8988T (cell line): ENCODE data around the gene TRNP1.

ENCODE experiments used
- DNase-seq: peaks from one replicate; pipeline ENCODE4 v3.0.0; 2011

TRNP1 gene

GRCh38 chr1:27003745-27004470 is 10.4 kb downstream of the TRNP1 start:
- no peak for DNase-seq

GRCh38 chr1:27004471-27005165 is 11.1 kb downstream of the TRNP1 start:
- no peak for DNase-seq

GRCh38 chr1:27005166-27005530 is 11.7 kb downstream of the TRNP1 start:
- no peak for DNase-seq

- no peak for DNase-seq
These were observed 12.4 kb downstream of the TRNP1 start for GRCh38 chr1:27005648-27006496.

GRCh38 chr1:27006683-27007082 is 13.2 kb downstream of the TRNP1 start:
- DNase-seq: no peak

GRCh38 chr1:27007909-27008582 is 14.6 kb downstream of the TRNP1 start:
- no peak for DNase-seq

GRCh38 chr1:27009601-27010197 is 16.2 kb downstream of the TRNP1 start:
- DNase-seq: no peak

GRCh38 chr1:27010226-27010994 is 16.9 kb downstream of the TRNP1 start:
- no peak for DNase-seq

- peak; percentile 94 for DNase-seq
These were observed 17.7 kb downstream of the TRNP1 start for GRCh38 chr1:27011058-27011764.

- no peak for DNase-seq
These were observed 18.6 kb downstream of the TRNP1 start for GRCh38 chr1:27011976-27012563.

- DNase-seq: no peak
These were observed 21.8 kb downstream of the TRNP1 start for GRCh38 chr1:27015260-27015659.

GRCh38 chr1:27016376-27016775 is 22.9 kb downstream of the TRNP1 start:
- no peak for DNase-seq

- DNase-seq: no peak
These were observed 23.7 kb downstream of the TRNP1 start for GRCh38 chr1:27017207-27017606.

- no peak for DNase-seq
These were observed 24.8 kb downstream of the TRNP1 start for GRCh38 chr1:27018316-27018715.

GRCh38 chr1:27021354-27022031 is 28.0 kb downstream of the TRNP1 start:
- DNase-seq: no peak

GRCh38 chr1:27025718-27026117 is 32.2 kb downstream of the TRNP1 start:
- no peak for DNase-seq

GRCh38 chr1:27026621-27027574 is 33.4 kb downstream of the TRNP1 start:
- no peak for DNase-seq

- DNase-seq: no peak
These were observed 34.2 kb downstream of the TRNP1 start for GRCh38 chr1:27027575-27028250.
